ENCODE data around the gene TACC2. TPM values are rescaled to one million over a fixed set of nuclear protein-coding genes. Genes with fewer than 3 reads are reported as not detected.
A peak's percentile ranks its signal among the peaks of the same experiment; 100 is the strongest.

Gene TACC2
- total RNA-seq, 1 donor from 2014 or later: 22.0 TPM

GRCh38 chr10:122051609-122052385 lies 62.8 kb downstream of the TACC2 start:
- no peaks in the 10 kb centered on the region for H4K20me1 ChIP-seq (ENCODE audit: insufficient read depth, low read length)
- no peak overlapping the region for H3K4me2 ChIP-seq (ENCODE audit: low read length)
- DNase-seq (ENCODE audit: low read depth) (peak; percentile 53), FAIRE-seq (no peak)
- peaks cover 7% of the 10 kb centered on the region for H3K27me3 Mint-ChIP-seq (ENCODE audit: low read depth, unreplicated experiment)
- no peaks in the 10 kb centered on the region for H3K36me3 ChIP-seq (ENCODE audit: insufficient read depth, low read length)
- H3K27me3 ChIP-seq (ENCODE audit: insufficient read depth, low read length): peaks cover 3% of the 10 kb centered on the region
- no peak overlapping the region for H3K4me3 Mint-ChIP-seq (ENCODE audit: unreplicated experiment)
- no peaks in the 10 kb centered on the region for H3K9me3 ChIP-seq (ENCODE audit: insufficient read depth, low read depth, low read length)
- H3K4me1 ChIP-seq (ENCODE audit: insufficient read depth, low read length): no peaks in the 10 kb centered on the region
- H3K27ac Mint-ChIP-seq (ENCODE audit: unreplicated experiment): no peak overlapping the region
- H3K4me3 ChIP-seq (ENCODE audit: insufficient read depth, low read depth, low read length): no peak overlapping the region
- no peak overlapping the region for H2AFZ ChIP-seq (ENCODE audit: low read depth, low read length)
- no peak overlapping the region for H3K9ac ChIP-seq (ENCODE audit: low read length)
- H3K27ac ChIP-seq (ENCODE audit: low read depth, low read length): no peak overlapping the region
- TF ChIP-seq EZH2 (IDR thresholded peaks at IDR 0.05; ENCODE audit: insufficient read depth, low read length) (no peak), CTCF (IDR thresholded peaks at IDR 0.05; ENCODE audit: insufficient read depth, low read depth, low read length) (peak; percentile 78)
- no peaks in the 10 kb centered on the region for H3K9me3 Mint-ChIP-seq (ENCODE audit: unreplicated experiment)
- H3K4me1 Mint-ChIP-seq (ENCODE audit: low read depth, unreplicated experiment): peaks cover 4% of the 10 kb centered on the region
- no peaks in the 10 kb centered on the region for H3K79me2 ChIP-seq (ENCODE audit: insufficient read depth, low read length)
- H3K36me3 Mint-ChIP-seq (ENCODE audit: low read depth, unreplicated experiment): no peaks in the 10 kb centered on the region

- TF ChIP-seq CTCF (IDR thresholded peaks at IDR 0.05; ENCODE audit: insufficient read depth, low read depth, low read length) (no peak), EZH2 (IDR thresholded peaks at IDR 0.05; ENCODE audit: insufficient read depth, low read length) (no peak)
- Histone ChIP-seq H3K9me3 (ENCODE audit: insufficient read depth, low read depth, low read length) (no peaks in the 10 kb centered on the region), H3K36me3 (ENCODE audit: insufficient read depth, low read length) (no peaks in the 10 kb centered on the region), H3K27me3 (ENCODE audit: insufficient read depth, low read length) (peaks cover 2% of the 10 kb centered on the region), H3K79me2 (ENCODE audit: insufficient read depth, low read length) (no peaks in the 10 kb centered on the region), H4K20me1 (ENCODE audit: insufficient read depth, low read length) (no peaks in the 10 kb centered on the region), H3K4me3 (ENCODE audit: insufficient read depth, low read depth, low read length) (no peak overlapping the region), H3K4me2 (ENCODE audit: low read length) (no peak overlapping the region), H3K27ac (ENCODE audit: low read depth, low read length) (no peak overlapping the region), H3K4me1 (ENCODE audit: insufficient read depth, low read length) (no peaks in the 10 kb centered on the region), H3K9ac (ENCODE audit: low read length) (no peak overlapping the region), H2AFZ (ENCODE audit: low read depth, low read length) (no peak overlapping the region)
- Mint-ChIP-seq H3K4me3 (ENCODE audit: unreplicated experiment) (no peak overlapping the region), H3K36me3 (ENCODE audit: low read depth, unreplicated experiment) (no peaks in the 10 kb centered on the region), H3K9me3 (ENCODE audit: unreplicated experiment) (no peaks in the 10 kb centered on the region), H3K4me1 (ENCODE audit: low read depth, unreplicated experiment) (peaks cover 5% of the 10 kb centered on the region), H3K27ac (ENCODE audit: unreplicated experiment) (no peak overlapping the region), H3K27me3 (ENCODE audit: low read depth, unreplicated experiment) (peaks cover 7% of the 10 kb centered on the region)
- DNase-seq (ENCODE audit: low read depth) (peak; percentile 74), FAIRE-seq (no peak)
Measured at GRCh38 chr10:122052701-122053100, 63.7 kb downstream of the TACC2 start.

GRCh38 chr10:122053314-122053713 lies 64.4 kb downstream of the TACC2 start:
- Histone ChIP-seq H3K9me3 (ENCODE audit: insufficient read depth, low read depth, low read length) (no peaks in the 10 kb centered on the region), H4K20me1 (ENCODE audit: insufficient read depth, low read length) (no peaks in the 10 kb centered on the region), H3K4me1 (ENCODE audit: insufficient read depth, low read length) (no peaks in the 10 kb centered on the region), H2AFZ (ENCODE audit: low read depth, low read length) (no peak overlapping the region), H3K4me3 (ENCODE audit: insufficient read depth, low read depth, low read length) (no peak overlapping the region), H3K27ac (ENCODE audit: low read depth, low read length) (no peak overlapping the region), H3K79me2 (ENCODE audit: insufficient read depth, low read length) (no peaks in the 10 kb centered on the region), H3K9ac (ENCODE audit: low read length) (no peak overlapping the region), H3K27me3 (ENCODE audit: insufficient read depth, low read length) (no peaks in the 10 kb centered on the region), H3K36me3 (ENCODE audit: insufficient read depth, low read length) (no peaks in the 10 kb centered on the region), H3K4me2 (ENCODE audit: low read length) (no peak overlapping the region)
- H3K27me3 Mint-ChIP-seq (ENCODE audit: low read depth, unreplicated experiment): peaks cover 7% of the 10 kb centered on the region
- no peaks in the 10 kb centered on the region for H3K36me3 Mint-ChIP-seq (ENCODE audit: low read depth, unreplicated experiment)
- H3K4me3 Mint-ChIP-seq (ENCODE audit: unreplicated experiment): no peak overlapping the region
- H3K27ac Mint-ChIP-seq (ENCODE audit: unreplicated experiment): no peak overlapping the region
- no peaks in the 10 kb centered on the region for H3K9me3 Mint-ChIP-seq (ENCODE audit: unreplicated experiment)
- DNase-seq (ENCODE audit: low read depth) (no peak), FAIRE-seq (no peak)
- TF ChIP-seq EZH2 (IDR thresholded peaks at IDR 0.05; ENCODE audit: insufficient read depth, low read length): no peak
- no peak for TF ChIP-seq CTCF (IDR thresholded peaks at IDR 0.05; ENCODE audit: insufficient read depth, low read depth, low read length)
- peaks cover 5% of the 10 kb centered on the region for H3K4me1 Mint-ChIP-seq (ENCODE audit: low read depth, unreplicated experiment)

Data from astrocyte (in vitro differentiated cells and primary cell).